Measurements from ENCODE around the gene BRS3. TPM values are rescaled to one million over a fixed set of nuclear protein-coding genes. Genes with fewer than 3 reads are reported as not detected.
A peak's percentile ranks its signal among the peaks of the same experiment; 100 is the strongest.

Gene BRS3
- total and polyA plus RNA-seq, 2 experiments from 2014 or later: not detected

GRCh38 chrX:136496186-136496763 lies 8.5 kb downstream of the BRS3 start:
- peak overlapping the region; percentile 92 for H3K27ac Mint-ChIP-seq
- TF ChIP-seq EZH2 (IDR thresholded peaks at IDR 0.05; ENCODE audit: low read depth, unreplicated experiment) (no peak), JUNB (IDR thresholded peaks at IDR 0.05; ENCODE audit: unreplicated experiment) (no peak), ZNF331 (CRISPR knock-in tag; IDR thresholded peaks at IDR 0.05; ENCODE audit: low read depth) (no peak), POLR2AphosphoS5 (IDR thresholded peaks at IDR 0.05; ENCODE audit: low read depth) (no peak), ZNF114 (CRISPR knock-in tag; IDR thresholded peaks at IDR 0.05) (no peak), EZH2phosphoT487 (IDR thresholded peaks at IDR 0.05; ENCODE audit: unreplicated experiment) (no peak), CREB1 (CRISPR knock-in tag; IDR thresholded peaks at IDR 0.05; ENCODE audit: low read depth) (no peak), STAT1 (IDR thresholded peaks at IDR 0.05; ENCODE audit: unreplicated experiment) (no peak), NANOG (IDR thresholded peaks at IDR 0.05; ENCODE audit: borderline replicate concordance) (no peak), CTCF (conservative IDR thresholded peaks at IDR 0.05; ENCODE audit: low read depth in 2 of 2) (no peak)
- TF ChIP-seq, protein P1, sequence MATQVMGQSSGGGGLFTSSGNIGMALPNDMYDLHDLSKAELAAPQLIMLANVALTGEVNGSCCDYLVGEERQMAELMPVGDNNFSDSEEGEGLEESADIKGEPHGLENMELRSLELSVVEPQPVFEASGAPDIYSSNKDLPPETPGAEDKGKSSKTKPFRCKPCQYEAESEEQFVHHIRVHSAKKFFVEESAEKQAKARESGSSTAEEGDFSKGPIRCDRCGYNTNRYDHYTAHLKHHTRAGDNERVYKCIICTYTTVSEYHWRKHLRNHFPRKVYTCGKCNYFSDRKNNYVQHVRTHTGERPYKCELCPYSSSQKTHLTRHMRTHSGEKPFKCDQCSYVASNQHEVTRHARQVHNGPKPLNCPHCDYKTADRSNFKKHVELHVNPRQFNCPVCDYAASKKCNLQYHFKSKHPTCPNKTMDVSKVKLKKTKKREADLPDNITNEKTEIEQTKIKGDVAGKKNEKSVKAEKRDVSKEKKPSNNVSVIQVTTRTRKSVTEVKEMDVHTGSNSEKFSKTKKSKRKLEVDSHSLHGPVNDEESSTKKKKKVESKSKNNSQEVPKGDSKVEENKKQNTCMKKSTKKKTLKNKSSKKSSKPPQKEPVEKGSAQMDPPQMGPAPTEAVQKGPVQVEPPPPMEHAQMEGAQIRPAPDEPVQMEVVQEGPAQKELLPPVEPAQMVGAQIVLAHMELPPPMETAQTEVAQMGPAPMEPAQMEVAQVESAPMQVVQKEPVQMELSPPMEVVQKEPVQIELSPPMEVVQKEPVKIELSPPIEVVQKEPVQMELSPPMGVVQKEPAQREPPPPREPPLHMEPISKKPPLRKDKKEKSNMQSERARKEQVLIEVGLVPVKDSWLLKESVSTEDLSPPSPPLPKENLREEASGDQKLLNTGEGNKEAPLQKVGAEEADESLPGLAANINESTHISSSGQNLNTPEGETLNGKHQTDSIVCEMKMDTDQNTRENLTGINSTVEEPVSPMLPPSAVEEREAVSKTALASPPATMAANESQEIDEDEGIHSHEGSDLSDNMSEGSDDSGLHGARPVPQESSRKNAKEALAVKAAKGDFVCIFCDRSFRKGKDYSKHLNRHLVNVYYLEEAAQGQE (IDR thresholded peaks at IDR 0.05; ENCODE audit: unreplicated experiment): no peak
- TF ChIP-seq, protein P2, sequence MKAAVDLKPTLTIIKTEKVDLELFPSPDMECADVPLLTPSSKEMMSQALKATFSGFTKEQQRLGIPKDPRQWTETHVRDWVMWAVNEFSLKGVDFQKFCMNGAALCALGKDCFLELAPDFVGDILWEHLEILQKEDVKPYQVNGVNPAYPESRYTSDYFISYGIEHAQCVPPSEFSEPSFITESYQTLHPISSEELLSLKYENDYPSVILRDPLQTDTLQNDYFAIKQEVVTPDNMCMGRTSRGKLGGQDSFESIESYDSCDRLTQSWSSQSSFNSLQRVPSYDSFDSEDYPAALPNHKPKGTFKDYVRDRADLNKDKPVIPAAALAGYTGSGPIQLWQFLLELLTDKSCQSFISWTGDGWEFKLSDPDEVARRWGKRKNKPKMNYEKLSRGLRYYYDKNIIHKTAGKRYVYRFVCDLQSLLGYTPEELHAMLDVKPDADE (IDR thresholded peaks at IDR 0.05): no peak
- TF ChIP-seq, protein P3, sequence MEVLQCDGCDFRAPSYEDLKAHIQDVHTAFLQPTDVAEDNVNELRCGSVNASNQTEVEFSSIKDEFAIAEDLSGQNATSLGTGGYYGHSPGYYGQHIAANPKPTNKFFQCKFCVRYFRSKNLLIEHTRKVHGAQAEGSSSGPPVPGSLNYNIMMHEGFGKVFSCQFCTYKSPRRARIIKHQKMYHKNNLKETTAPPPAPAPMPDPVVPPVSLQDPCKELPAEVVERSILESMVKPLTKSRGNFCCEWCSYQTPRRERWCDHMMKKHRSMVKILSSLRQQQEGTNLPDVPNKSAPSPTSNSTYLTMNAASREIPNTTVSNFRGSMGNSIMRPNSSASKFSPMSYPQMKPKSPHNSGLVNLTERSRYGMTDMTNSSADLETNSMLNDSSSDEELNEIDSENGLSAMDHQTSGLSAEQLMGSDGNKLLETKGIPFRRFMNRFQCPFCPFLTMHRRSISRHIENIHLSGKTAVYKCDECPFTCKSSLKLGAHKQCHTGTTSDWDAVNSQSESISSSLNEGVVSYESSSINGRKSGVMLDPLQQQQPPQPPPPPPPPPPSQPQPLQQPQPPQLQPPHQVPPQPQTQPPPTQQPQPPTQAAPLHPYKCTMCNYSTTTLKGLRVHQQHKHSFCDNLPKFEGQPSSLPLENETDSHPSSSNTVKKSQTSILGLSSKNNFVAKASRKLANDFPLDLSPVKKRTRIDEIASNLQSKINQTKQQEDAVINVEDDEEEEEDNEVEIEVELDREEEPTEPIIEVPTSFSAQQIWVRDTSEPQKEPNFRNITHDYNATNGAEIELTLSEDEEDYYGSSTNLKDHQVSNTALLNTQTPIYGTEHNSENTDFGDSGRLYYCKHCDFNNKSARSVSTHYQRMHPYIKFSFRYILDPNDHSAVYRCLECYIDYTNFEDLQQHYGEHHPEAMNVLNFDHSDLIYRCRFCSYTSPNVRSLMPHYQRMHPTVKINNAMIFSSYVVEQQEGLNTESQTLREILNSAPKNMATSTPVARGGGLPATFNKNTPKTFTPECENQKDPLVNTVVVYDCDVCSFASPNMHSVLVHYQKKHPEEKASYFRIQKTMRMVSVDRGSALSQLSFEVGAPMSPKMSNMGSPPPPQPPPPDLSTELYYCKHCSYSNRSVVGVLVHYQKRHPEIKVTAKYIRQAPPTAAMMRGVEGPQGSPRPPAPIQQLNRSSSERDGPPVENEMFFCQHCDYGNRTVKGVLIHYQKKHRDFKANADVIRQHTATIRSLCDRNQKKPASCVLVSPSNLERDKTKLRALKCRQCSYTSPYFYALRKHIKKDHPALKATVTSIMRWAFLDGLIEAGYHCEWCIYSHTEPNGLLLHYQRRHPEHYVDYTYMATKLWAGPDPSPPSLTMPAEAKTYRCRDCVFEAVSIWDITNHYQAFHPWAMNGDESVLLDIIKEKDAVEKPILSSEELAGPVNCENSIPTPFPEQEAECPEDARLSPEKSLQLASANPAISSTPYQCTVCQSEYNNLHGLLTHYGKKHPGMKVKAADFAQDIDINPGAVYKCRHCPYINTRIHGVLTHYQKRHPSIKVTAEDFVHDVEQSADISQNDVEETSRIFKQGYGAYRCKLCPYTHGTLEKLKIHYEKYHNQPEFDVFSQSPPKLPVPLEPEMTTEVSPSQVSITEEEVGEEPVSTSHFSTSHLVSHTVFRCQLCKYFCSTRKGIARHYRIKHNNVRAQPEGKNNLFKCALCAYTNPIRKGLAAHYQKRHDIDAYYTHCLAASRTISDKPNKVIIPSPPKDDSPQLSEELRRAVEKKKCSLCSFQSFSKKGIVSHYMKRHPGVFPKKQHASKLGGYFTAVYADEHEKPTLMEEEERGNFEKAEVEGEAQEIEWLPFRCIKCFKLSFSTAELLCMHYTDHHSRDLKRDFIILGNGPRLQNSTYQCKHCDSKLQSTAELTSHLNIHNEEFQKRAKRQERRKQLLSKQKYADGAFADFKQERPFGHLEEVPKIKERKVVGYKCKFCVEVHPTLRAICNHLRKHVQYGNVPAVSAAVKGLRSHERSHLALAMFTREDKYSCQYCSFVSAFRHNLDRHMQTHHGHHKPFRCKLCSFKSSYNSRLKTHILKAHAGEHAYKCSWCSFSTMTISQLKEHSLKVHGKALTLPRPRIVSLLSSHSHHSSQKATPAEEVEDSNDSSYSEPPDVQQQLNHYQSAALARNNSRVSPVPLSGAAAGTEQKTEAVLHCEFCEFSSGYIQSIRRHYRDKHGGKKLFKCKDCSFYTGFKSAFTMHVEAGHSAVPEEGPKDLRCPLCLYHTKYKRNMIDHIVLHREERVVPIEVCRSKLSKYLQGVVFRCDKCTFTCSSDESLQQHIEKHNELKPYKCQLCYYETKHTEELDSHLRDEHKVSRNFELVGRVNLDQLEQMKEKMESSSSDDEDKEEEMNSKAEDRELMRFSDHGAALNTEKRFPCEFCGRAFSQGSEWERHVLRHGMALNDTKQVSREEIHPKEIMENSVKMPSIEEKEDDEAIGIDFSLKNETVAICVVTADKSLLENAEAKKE (CRISPR knock-in tag; IDR thresholded peaks at IDR 0.05): no peak
- no peak for DNase-seq (ENCODE audit: low spot score)
- Histone ChIP-seq H3F3A (replicated peaks; ENCODE audit: low read depth) (no peaks in the 10 kb centered on the region), H3K79me2 (replicated peaks; ENCODE audit: insufficient read depth) (peaks cover 22% of the 10 kb centered on the region), H2AFZ (peak overlapping the region; percentile 20; the same call in 1 of the 2 replicates), H4K20me1 (replicated peaks; ENCODE audit: insufficient read depth) (0 out of 2 replicates have a peak, but pooled peaks cover 3% of the 10 kb centered on the region), H3K4me1 (ENCODE audit: insufficient read depth) (no peaks in the 10 kb centered on the region), H3K4me3 (peak overlapping the region; percentile 80), H3K4me2 (peak overlapping the region; percentile 77), H3K9me2 (ENCODE audit: insufficient read depth) (no peaks in the 10 kb centered on the region), H3K27ac (ENCODE audit: low read depth) (peak overlapping the region; percentile 40; the same call in 1 of the 2 replicates), H3K36me3 (ENCODE audit: insufficient read depth) (peaks cover 10% of the 10 kb centered on the region; the same call in 1 of the 2 replicates), H3K27me3 (ENCODE audit: insufficient read depth) (no peaks in the 10 kb centered on the region)
- H3K4me1 Mint-ChIP-seq: peaks cover 7% of the 10 kb centered on the region; the same call in 2 of the 3 replicates
- peaks cover 9% of the 10 kb centered on the region for H3K36me3 Mint-ChIP-seq (ENCODE audit: low read depth)
- no peaks in the 10 kb centered on the region for H3K27me3 Mint-ChIP-seq (ENCODE audit: insufficient read depth, low read depth, poor library complexity)
- H3K9me3 Mint-ChIP-seq: no peaks in the 10 kb centered on the region; the same call in 2 of the 3 replicates
- no peak for ATAC-seq
- H3K4me3 Mint-ChIP-seq: peak overlapping the region; percentile 86
